ENCODE results near the gene FURIN. TPM values are rescaled to one million over a fixed set of nuclear protein-coding genes. Genes with fewer than 3 reads are reported as not detected.
"Not testable (repeated sequence)": the region's sequence is repeated elsewhere in the genome, so short reads cannot be mapped to it uniquely, and the experiment has no call there.

The FURIN gene
- total RNA-seq, 4 donors from 2014 or later, result 61.6 to 120 (median 100) TPM

DNA sequence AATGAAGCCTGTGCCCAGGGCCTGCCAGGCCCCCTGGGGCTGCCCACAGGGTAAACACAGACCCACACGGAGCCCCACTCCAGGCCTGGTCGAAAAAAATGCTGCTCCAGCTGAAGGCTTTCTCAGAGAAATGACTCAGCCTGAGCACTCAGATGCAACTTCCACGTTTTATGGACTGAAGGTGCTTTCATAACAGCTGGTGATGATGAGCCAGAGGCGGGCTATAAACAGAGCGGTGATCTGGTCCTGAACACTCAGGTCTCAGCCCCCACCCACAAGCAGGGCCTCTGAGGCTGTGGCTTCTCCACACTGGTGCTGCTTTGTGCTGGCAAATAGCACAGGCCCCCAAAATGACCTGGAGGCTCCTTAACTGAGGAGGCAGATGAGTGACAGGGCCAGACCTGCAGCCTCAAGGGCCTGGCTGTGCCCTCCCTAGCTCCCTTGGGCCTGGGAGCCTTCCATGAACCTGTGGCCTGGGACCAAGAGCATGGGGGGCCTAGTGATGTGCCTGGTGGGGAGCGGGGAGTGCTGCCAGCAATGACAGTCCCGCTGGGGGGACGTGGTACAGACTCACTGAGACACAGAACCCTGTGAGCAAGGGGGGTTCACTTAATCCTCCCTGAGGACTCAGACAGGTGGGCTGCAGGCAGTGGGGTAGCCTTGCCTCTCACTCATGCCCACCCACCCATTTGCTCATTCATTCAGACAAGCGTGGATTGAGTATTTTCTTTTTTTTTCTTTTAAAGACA lies 23.0 kb upstream of the FURIN start:
- no peak for TF ChIP-seq POLR2AphosphoS5 (IDR thresholded peaks at IDR 0.05)
- no peak for TF ChIP-seq POLR2A (IDR thresholded peaks at IDR 0.05)
- TF ChIP-seq EP300 (IDR thresholded peaks at IDR 0.05), result no peak
- TF ChIP-seq CTCF (IDR thresholded peaks at IDR 0.05), result no peak
- DNase-seq (ENCODE audit: low spot score in 2 of 2), result no peak
- H3K27me3 ChIP-seq, result no peaks in the 10 kb centered on the region

DNA sequence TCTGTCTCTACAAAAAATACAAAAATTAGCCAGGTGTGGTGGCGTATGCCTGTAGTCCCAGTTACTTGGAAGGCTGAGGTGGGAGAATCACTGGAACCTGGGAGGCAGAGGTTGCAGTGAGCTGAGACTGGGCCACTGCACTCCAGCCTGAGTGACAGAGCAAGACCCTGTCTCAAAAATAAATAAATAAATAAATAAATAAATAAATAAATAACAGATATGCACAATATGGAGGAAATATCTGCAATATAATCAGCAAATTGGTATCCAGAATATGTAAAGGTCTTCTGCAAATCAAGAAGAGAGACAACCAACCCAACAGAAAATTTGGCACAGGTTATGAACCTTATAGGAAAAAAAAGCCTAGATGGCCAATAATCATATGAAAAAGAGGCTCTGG lies 19.0 kb upstream of the FURIN start:
- H3K27ac ChIP-seq; H3K4me3 ChIP-seq; H3K9me3 ChIP-seq; H3K36me3 ChIP-seq; DNase-seq (ENCODE audit: low spot score in 2 of 2); H3K27me3 ChIP-seq; H3K4me1 ChIP-seq: not testable (repeated sequence)
- WGBS, result 94% methylated on average over 1 of the region's 1 CpG

More for the DNA sequence above, 23.0 kb upstream of the FURIN start:
- 81% methylated on average over 8 of the region's 9 CpGs for WGBS
- H3K36me3 ChIP-seq, result no peaks in the 10 kb centered on the region
- no peaks in the 10 kb centered on the region for H3K4me1 ChIP-seq
- H3K27ac ChIP-seq, result no peak overlapping the region
- H3K9me3 ChIP-seq, result no peaks in the 10 kb centered on the region
- H3K4me3 ChIP-seq, result no peak overlapping the region

GRCh38 chr15:90851114-90851513 lies 17.3 kb upstream of the FURIN start:
- TF ChIP-seq POLR2AphosphoS5 (IDR thresholded peaks at IDR 0.05), result no peak
- TF ChIP-seq POLR2A (IDR thresholded peaks at IDR 0.05), result no peak
- TF ChIP-seq CTCF (IDR thresholded peaks at IDR 0.05), result no peak
- no peak for TF ChIP-seq EP300 (IDR thresholded peaks at IDR 0.05)
- H3K27ac ChIP-seq, result no peak overlapping the region
- H3K36me3 ChIP-seq, result no peaks in the 10 kb centered on the region
- WGBS, result 67% methylated on average over 6 of the region's 6 CpGs
- no peak for DNase-seq (ENCODE audit: low spot score in 2 of 2)
- H3K4me1 ChIP-seq, result no peaks in the 10 kb centered on the region
- H3K9me3 ChIP-seq, result no peaks in the 10 kb centered on the region
- H3K27me3 ChIP-seq, result no peaks in the 10 kb centered on the region
- no peak overlapping the region for H3K4me3 ChIP-seq

DNA sequence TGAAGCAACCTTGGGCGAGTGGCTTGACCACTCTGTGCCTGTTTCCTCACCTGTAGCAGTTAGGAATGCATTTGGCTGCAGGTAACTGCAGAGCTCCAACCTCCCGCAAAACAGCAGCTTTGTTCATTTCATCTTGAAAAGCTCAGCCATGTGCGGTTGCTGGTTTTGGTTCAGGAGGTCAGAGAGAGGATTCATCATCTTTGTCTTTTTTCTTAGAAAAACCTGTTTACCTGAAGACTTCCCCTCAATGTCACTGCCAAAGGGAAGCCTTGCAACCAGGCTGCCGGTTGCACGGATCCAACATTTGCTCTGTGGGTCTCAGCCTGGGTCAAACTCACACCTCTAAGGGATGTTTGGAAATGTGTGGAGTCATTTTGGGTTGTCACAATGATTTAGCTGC lies 16.4 kb upstream of the FURIN start:
- TF ChIP-seq POLR2AphosphoS5 (IDR thresholded peaks at IDR 0.05), result no peak
- TF ChIP-seq EP300 (IDR thresholded peaks at IDR 0.05), result no peak
- Histone ChIP-seq H3K9me3 (no peaks in the 10 kb centered on the region), H3K36me3 (no peaks in the 10 kb centered on the region), H3K27me3 (no peaks in the 10 kb centered on the region), H3K27ac (no peak overlapping the region), H3K4me3 (no peak overlapping the region), H3K4me1 (no peaks in the 10 kb centered on the region)
- 76% methylated on average over 5 of the region's 5 CpGs for whole genome bisulfite sequencing
- DNase-seq (ENCODE audit: low spot score in 2 of 2), result no peak

GRCh38 chr15:90855139-90855538 lies 13.2 kb upstream of the FURIN start:
- 78% methylated on average over 9 of the region's 9 CpGs for WGBS
- H3K36me3 ChIP-seq, result no peaks in the 10 kb centered on the region
- H3K4me3 ChIP-seq, result no peak overlapping the region
- TF ChIP-seq POLR2AphosphoS5 (IDR thresholded peaks at IDR 0.05) (no peak), EP300 (IDR thresholded peaks at IDR 0.05) (no peak), CTCF (IDR thresholded peaks at IDR 0.05) (no peak), POLR2A (IDR thresholded peaks at IDR 0.05) (no peak)
- H3K4me1 ChIP-seq, result peaks cover 4% of the 10 kb centered on the region
- H3K27ac ChIP-seq, result no peak overlapping the region
- no peaks in the 10 kb centered on the region for H3K27me3 ChIP-seq
- H3K9me3 ChIP-seq, result no peaks in the 10 kb centered on the region
- no peak for DNase-seq (ENCODE audit: low spot score in 2 of 2)

DNA sequence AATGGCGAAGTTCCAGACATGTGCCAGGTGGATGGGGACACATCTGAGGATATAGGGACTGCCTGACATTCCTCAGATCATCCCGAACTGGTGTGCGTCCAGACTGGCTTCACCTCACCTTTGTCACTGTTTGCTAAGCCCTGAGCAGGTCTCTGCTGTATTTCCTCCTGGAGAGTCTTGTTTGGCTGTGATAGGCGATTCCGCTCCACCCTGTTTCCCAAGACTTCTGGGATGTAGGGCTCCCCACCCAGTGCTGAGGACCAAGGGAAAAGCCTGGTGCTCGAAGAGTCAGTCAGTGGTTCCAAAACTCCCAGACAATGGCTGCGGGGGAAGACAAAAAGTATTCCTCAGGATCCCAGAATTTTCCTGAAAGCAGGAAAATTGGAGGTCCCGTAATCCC lies 11.1 kb upstream of the FURIN start:
- no peak for DNase-seq (ENCODE audit: low spot score in 2 of 2)
- Histone ChIP-seq H3K4me1 (peaks cover 4% of the 10 kb centered on the region), H3K27me3 (no peaks in the 10 kb centered on the region), H3K9me3 (no peaks in the 10 kb centered on the region), H3K36me3 (no peaks in the 10 kb centered on the region), H3K4me3 (no peak overlapping the region), H3K27ac (no peak overlapping the region)
- 85% methylated on average over 8 of the region's 8 CpGs for WGBS
- TF ChIP-seq CTCF (IDR thresholded peaks at IDR 0.05) (no peak), POLR2AphosphoS5 (IDR thresholded peaks at IDR 0.05) (no peak), EP300 (IDR thresholded peaks at IDR 0.05) (no peak), POLR2A (IDR thresholded peaks at IDR 0.05) (no peak)
